ENCODE measurements around the gene CTNNA3. TPM values are rescaled to one million over a fixed set of nuclear protein-coding genes. Genes with fewer than 3 reads are reported as not detected.

CTNNA3 gene
- total and polyA plus RNA-seq, 10 donors: 0.03 to 2.4 (median 0.76) TPM; not detected in 1

- DNase-seq: no peak
- Histone ChIP-seq H3K9me3 (no peaks in the 10 kb centered on the region), H3K27ac (no peak overlapping the region), H3K27me3 (replicated peaks in 1 of 7) (no peaks in the 10 kb centered on the region), H3K4me3 (no peak overlapping the region), H3K4me1 (no peaks in the 10 kb centered on the region), H3K36me3 (no peaks in the 10 kb centered on the region)
- TF ChIP-seq, protein P1, sequence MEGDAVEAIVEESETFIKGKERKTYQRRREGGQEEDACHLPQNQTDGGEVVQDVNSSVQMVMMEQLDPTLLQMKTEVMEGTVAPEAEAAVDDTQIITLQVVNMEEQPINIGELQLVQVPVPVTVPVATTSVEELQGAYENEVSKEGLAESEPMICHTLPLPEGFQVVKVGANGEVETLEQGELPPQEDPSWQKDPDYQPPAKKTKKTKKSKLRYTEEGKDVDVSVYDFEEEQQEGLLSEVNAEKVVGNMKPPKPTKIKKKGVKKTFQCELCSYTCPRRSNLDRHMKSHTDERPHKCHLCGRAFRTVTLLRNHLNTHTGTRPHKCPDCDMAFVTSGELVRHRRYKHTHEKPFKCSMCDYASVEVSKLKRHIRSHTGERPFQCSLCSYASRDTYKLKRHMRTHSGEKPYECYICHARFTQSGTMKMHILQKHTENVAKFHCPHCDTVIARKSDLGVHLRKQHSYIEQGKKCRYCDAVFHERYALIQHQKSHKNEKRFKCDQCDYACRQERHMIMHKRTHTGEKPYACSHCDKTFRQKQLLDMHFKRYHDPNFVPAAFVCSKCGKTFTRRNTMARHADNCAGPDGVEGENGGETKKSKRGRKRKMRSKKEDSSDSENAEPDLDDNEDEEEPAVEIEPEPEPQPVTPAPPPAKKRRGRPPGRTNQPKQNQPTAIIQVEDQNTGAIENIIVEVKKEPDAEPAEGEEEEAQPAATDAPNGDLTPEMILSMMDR (IDR thresholded peaks at IDR 0.05 in 8 of 11, conservative IDR thresholded peaks at IDR 0.05 in 3 of 11): no peak
- no peak for TF ChIP-seq POLR2AphosphoS5 (IDR thresholded peaks at IDR 0.05)
- TF ChIP-seq POLR2A (IDR thresholded peaks at IDR 0.05): no peak
- intact Hi-C loops (cut with DNase I; ENCODE audit: low total_unique reads): no loop called here
- 85 to 96% (median 88%) methylated on average over 3 of the region's 3 CpGs for WGBS, 5 donors
Observed at GRCh38 chr10:67288688-67289410, 407.1 kb downstream of the CTNNA3 start.

DNA sequence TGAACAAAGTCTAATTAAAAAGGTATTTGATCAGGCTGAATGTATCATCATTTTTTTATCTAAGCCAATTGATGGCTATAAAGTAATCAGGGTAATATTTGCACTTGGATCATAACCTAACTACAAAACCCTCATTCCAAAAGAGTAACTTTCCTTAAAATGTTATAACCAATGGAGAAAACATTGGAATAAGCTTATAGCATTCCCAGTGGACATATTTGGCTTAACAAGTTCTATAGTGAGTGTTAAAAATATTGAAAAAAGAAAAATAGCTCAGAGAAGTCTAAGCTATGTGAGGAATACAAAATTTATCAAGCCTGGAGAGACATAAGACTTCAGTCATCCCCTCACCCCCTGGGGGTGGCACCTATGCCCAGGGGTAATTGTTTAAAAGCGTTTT lies 411.4 kb downstream of the CTNNA3 start:
- no peak for DNase-seq
- Histone ChIP-seq H3K27ac (no peak overlapping the region), H3K4me1 (no peaks in the 10 kb centered on the region), H3K9me3 (no peaks in the 10 kb centered on the region), H3K36me3 (no peaks in the 10 kb centered on the region), H3K27me3 (replicated peaks in 1 of 7) (no peaks in the 10 kb centered on the region), H3K4me3 (no peak overlapping the region)
- intact Hi-C loops (cut with DNase I; ENCODE audit: low total_unique reads): no loop called here
- 57 to 74% (median 67%) methylated on average over 1 of the region's 1 CpG for WGBS, 5 donors
- TF ChIP-seq POLR2A (IDR thresholded peaks at IDR 0.05): no peak
- TF ChIP-seq, protein P1 (IDR thresholded peaks at IDR 0.05 in 8 of 11, conservative IDR thresholded peaks at IDR 0.05 in 3 of 11): no peak
- TF ChIP-seq POLR2AphosphoS5 (IDR thresholded peaks at IDR 0.05): no peak

DNA sequence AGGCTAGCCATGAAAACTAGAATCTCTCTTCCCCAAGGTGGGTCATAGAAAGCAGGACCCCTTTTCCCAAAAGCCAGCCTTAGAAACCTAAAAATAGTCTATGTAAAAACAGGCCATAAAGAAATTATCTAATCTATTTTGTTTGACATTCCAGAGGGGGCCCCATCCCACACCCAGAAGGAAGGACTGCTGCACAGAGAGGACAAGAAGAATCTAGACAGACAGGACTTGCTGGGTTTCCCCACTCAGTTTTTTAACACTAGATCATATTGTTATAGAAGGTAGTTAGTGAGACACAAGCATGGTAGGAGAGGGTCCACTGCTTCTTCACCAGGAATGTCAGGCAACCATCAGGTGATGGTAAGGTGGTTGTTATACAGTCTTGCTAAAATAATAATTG lies 413.1 kb downstream of the CTNNA3 start:
- H3K27ac ChIP-seq: no peak overlapping the region
- no peaks in the 10 kb centered on the region for H3K4me1 ChIP-seq
- intact Hi-C loops (cut with DNase I; ENCODE audit: low total_unique reads): no loop called here
- no peaks in the 10 kb centered on the region for H3K9me3 ChIP-seq
- no peak for DNase-seq
- H3K27me3 ChIP-seq (replicated peaks in 1 of 7): no peaks in the 10 kb centered on the region
- no peak overlapping the region for H3K4me3 ChIP-seq
- no peaks in the 10 kb centered on the region for H3K36me3 ChIP-seq
- TF ChIP-seq POLR2A (IDR thresholded peaks at IDR 0.05): no peak
- no peak for TF ChIP-seq POLR2AphosphoS5 (IDR thresholded peaks at IDR 0.05)
- TF ChIP-seq, protein P1 (IDR thresholded peaks at IDR 0.05 in 8 of 11, conservative IDR thresholded peaks at IDR 0.05 in 3 of 11): no peak

DNA sequence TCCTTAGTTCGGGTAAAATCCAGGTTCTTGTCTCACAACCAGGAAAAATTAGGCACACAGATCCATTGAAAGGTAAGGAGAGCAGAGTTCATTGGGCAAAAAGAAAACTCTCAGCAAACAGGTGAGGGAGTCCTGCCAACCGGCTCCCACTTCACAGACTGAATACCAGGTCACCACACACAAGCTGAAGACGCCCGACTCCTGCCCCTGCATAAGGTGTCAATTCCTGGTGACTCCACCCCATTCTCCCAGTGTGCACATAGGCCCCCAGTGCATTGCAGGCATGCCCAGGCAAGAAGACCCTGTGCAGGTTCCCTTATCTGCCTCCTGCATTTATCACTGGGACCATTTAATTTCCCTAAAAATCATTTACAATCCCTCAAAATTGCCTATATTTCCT lies 415.6 kb downstream of the CTNNA3 start:
- Histone ChIP-seq H3K9me3 (no peaks in the 10 kb centered on the region), H3K27ac (no peak overlapping the region), H3K27me3 (replicated peaks in 1 of 7) (no peaks in the 10 kb centered on the region), H3K36me3 (no peaks in the 10 kb centered on the region), H3K4me1 (no peaks in the 10 kb centered on the region), H3K4me3 (no peak overlapping the region)
- intact Hi-C loops (cut with DNase I; ENCODE audit: low total_unique reads): no loop called here
- no peak for DNase-seq
- TF ChIP-seq, protein P1 (IDR thresholded peaks at IDR 0.05 in 8 of 11, conservative IDR thresholded peaks at IDR 0.05 in 3 of 11): no peak
- no peak for TF ChIP-seq POLR2A (IDR thresholded peaks at IDR 0.05)
- no peak for TF ChIP-seq POLR2AphosphoS5 (IDR thresholded peaks at IDR 0.05)
- 81 to 96% (median 94%) methylated on average over 4 of the region's 4 CpGs for WGBS, 5 donors

Measured in spleen (tissue), 11 donors.